Tibial nerve (tissue), 4 donors: Measurements from ENCODE around the gene PEX14. TPM values are rescaled to one million over a fixed set of nuclear protein-coding genes. Genes with fewer than 3 reads are reported as not detected.

Source experiments
- DNase-seq, 2 donors: peaks; one replicate each; pipeline ENCODE4 v3.0.0-alpha.2; 2019; ENCODE audit warnings: low spot score in 2 of 2
- H3K27ac ChIP-seq, 4 donors: fragments of 200-600 bp; sonication (generic) in 3 of 4; one replicate each; pipeline ENCODE4 v1.5.1; 2017 to 2019; ENCODE audit warnings: mild to moderate bottlenecking in 1 of 4
- H3K27me3 ChIP-seq, 2 donors: fragments of 200-600 bp; sonication (generic) in 1 of 2; one replicate each; pipeline versions ENCODE4 v1.5.1 to v1.6.0; 2017 to 2019
- H3K36me3 ChIP-seq, 3 donors: fragments of 200-600 bp; sonication (generic); one replicate each; pipeline ENCODE4 v1.5.1; 2018 to 2019
- H3K4me1 ChIP-seq, 4 donors: fragments of 200-600 bp; sonication (generic) in 3 of 4; one replicate each; pipeline ENCODE4 v1.5.1; 2017 to 2019
- H3K4me3 ChIP-seq, 4 donors: fragments of 200-600 bp; sonication (generic) in 3 of 4; one replicate each; pipeline ENCODE4 v1.5.1; 2017 to 2019; ENCODE audit warnings: mild to moderate bottlenecking in 1 of 4, moderate library complexity in 1 of 4
- H3K9me3 ChIP-seq, 4 donors: fragments of 200-600 bp; sonication (generic) in 3 of 4; one replicate each; pipeline ENCODE4 v1.5.1; 2017 to 2019
- CTCF ChIP-seq, 5 experiments: fragments of 200-600 bp in 3 of 5; fragments of 450-650 bp in 2 of 5; sonication (generic) in 3 of 5; IDR thresholded peaks; one replicate each; pipeline ENCODE4 v1.5.1; 2016 to 2019; ENCODE audit warnings: antibody characterized with exemption in 5 of 5, mild to moderate bottlenecking in 3 of 5, moderate library complexity in 2 of 5
- EP300 ChIP-seq, 2 donors: sonication (generic); formaldehyde crosslinking; IDR thresholded peaks; one replicate each; pipeline ENCODE4 v1.6.1; 2017; ENCODE audit warnings: antibody characterized with exemption in 2 of 2, mild to moderate bottlenecking in 1 of 2
- POLR2A ChIP-seq, 2 donors: fragments of 450-650 bp; IDR thresholded peaks; one replicate each; pipeline ENCODE4 v1.6.1; 2017; ENCODE audit warnings: antibody characterized with exemption in 2 of 2, mild to moderate bottlenecking in 2 of 2, moderate library complexity in 2 of 2
- WGBS, 2 donors: methylation state at CpG; one replicate each; pipeline ENCODE4 v1.1.5; 2018; 5-methylcytosine and 5-hydroxymethylcytosine counted together
- total RNA-seq, 4 donors: library from RNA; depleted of rRNA; stranded (reverse); fragments of >200 nt; gene quantifications; one replicate each; pipeline ENCODE4 v1.1.0, GENCODE V29; 2016

Gene PEX14
- total RNA-seq, 4 donors from 2014 or later: 14.4 to 21.8 (median 18.2) TPM

- H3K36me3 ChIP-seq: no peaks in the 10 kb centered on the region
- H3K4me3 ChIP-seq: no peak overlapping the region
- TF ChIP-seq CTCF (IDR thresholded peaks at IDR 0.05) (no peak), EP300 (IDR thresholded peaks at IDR 0.05) (no peak), POLR2A (IDR thresholded peaks at IDR 0.05) (no peak)
- H3K27ac ChIP-seq: no peak overlapping the region
- no peaks in the 10 kb centered on the region for H3K27me3 ChIP-seq
- H3K4me1 ChIP-seq: peaks cover 0 to 47% (median 22%) of the 10 kb centered on the region in 4 donors
- DNase-seq: no peak
- no peaks in the 10 kb centered on the region for H3K9me3 ChIP-seq
- 87 to 89% methylated on average over 5 of the region's 5 CpGs for WGBS, 2 donors
Observed at GRCh38 chr1:10513199-10513598, 38.4 kb downstream of the PEX14 start.

DNA sequence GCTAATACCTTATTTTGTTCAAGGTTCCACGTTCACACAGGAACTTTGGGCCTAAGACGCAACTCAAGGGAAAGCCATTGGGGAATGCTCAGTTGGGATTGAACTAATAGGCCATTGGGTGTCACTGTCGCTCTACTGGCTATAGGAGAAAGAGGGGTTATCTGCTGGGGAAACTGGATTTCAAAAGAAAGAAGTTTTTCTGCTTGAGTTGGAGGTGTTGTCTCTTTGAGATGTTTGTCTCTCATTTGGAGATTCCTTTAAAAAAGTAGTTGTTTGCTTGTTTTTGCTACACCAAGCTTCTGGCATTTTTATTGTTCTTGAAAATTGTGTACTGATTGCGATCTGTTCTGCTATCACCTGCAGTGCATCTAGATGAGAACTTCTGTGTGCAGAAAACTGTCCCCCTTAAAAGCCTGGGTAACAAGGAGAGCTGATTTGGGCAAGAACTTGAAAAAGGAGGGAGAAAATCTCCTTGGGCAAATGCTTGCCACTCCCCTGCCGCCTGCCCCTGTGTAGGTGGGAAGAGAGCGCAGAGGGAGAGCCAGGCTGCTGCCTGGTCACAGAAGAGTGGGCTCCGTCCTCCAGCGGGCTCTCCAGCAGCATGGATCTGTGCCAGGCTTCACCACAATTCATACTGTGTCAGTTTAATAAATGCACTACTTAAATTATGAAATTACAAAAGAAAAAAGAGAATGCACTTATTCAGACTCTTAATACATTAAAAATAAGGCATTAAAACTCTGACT is 39.9 kb downstream of the PEX14 start:
- TF ChIP-seq CTCF (IDR thresholded peaks at IDR 0.05) (peak in 4 of 5 experiments; percentile 22 to 32 (median 28)), POLR2A (IDR thresholded peaks at IDR 0.05) (no peak)
- Histone ChIP-seq H3K27me3 (no peaks in the 10 kb centered on the region), H3K4me1 (peaks cover 0 to 54% (median 22%) of the 10 kb centered on the region in 4 donors), H3K36me3 (no peaks in the 10 kb centered on the region), H3K4me3 (no peak overlapping the region), H3K9me3 (no peaks in the 10 kb centered on the region), H3K27ac (peak overlapping the region in 1 of 4 donors; percentile 15)
- 57 to 59% methylated on average over 8 of the region's 8 CpGs for WGBS, 2 donors
- no peak for DNase-seq

- Histone ChIP-seq H3K36me3 (no peaks in the 10 kb centered on the region), H3K27me3 (no peaks in the 10 kb centered on the region), H3K27ac (peak overlapping the region in 1 of 4 donors; percentile 15), H3K4me3 (no peak overlapping the region), H3K4me1 (peaks cover 0 to 47% (median 17%) of the 10 kb centered on the region in 4 donors), H3K9me3 (no peaks in the 10 kb centered on the region)
- 52 to 57% methylated on average over 10 of the region's 10 CpGs for WGBS, 2 donors
- no peak for DNase-seq
- TF ChIP-seq POLR2A (IDR thresholded peaks at IDR 0.05) (no peak), CTCF (IDR thresholded peaks at IDR 0.05) (no peak), EP300 (IDR thresholded peaks at IDR 0.05) (no peak)
Observed at GRCh38 chr1:10515301-10515975, 40.7 kb downstream of the PEX14 start.

GRCh38 chr1:10515976-10516750 is 41.4 kb downstream of the PEX14 start:
- no peak for TF ChIP-seq CTCF (IDR thresholded peaks at IDR 0.05)
- WGBS, 2 donors: 82 to 90% methylated on average over 6 of the region's 6 CpGs
- no peaks in the 10 kb centered on the region for H3K9me3 ChIP-seq
- H3K4me1 ChIP-seq: peaks cover 0 to 39% (median 11%) of the 10 kb centered on the region in 4 donors
- H3K36me3 ChIP-seq: no peaks in the 10 kb centered on the region
- no peak for DNase-seq
- H3K4me3 ChIP-seq: no peak overlapping the region
- no peaks in the 10 kb centered on the region for H3K27me3 ChIP-seq
- no peak overlapping the region for H3K27ac ChIP-seq
